CD14-positive monocyte (primary cell): ENCODE measurements around the gene BAIAP3. TPM values are rescaled to one million over a fixed set of nuclear protein-coding genes. Genes with fewer than 3 reads are reported as not detected.

Experiments
- DNase-seq, 3 donors: peaks; one replicate each; pipeline ENCODE4 v3.0.0-alpha.2; 2011 to 2022
- H2AFZ ChIP-seq: 2 replicates; pipeline ENCODE4 v1.6.0; 2012; ENCODE audit warnings: mild to moderate bottlenecking, low read depth, low read length, inconsistent platforms; ENCODE audit not compliant: insufficient read depth, poor library complexity, severe bottlenecking
- H3K27ac ChIP-seq, 2 donors: 1 replicate in 1 of 2; 2 replicates in 1 of 2; pipeline ENCODE4 v1.5.1; 2012 to 2013; ENCODE audit warnings: low read length in 2 of 2, control low read depth in 1 of 2, inconsistent platforms in 1 of 2, low read depth in 1 of 2, mild to moderate bottlenecking in 1 of 2
- H3K27me3 ChIP-seq, 2 donors: one replicate each; pipeline versions ENCODE4 v1.6.0 to v1.6.1; 2011 to 2013; ENCODE audit warnings: low read length in 2 of 2; ENCODE audit not compliant: control insufficient read depth in 2 of 2, insufficient read depth in 2 of 2
- H3K36me3 ChIP-seq, 2 donors: replicated peaks in 1 of 2; 1 replicate in 1 of 2; 2 replicates in 1 of 2; pipeline versions ENCODE4 v1.5.1 to v1.6.1; 2012 to 2013; ENCODE audit warnings: low read length in 2 of 2, control low read depth in 1 of 2, inconsistent platforms in 1 of 2, mild to moderate bottlenecking in 1 of 2; ENCODE audit not compliant: insufficient read depth in 2 of 2, control insufficient read depth in 1 of 2
- H3K4me1 ChIP-seq, 2 donors: 1 replicate in 1 of 2; 2 replicates in 1 of 2; pipeline versions ENCODE4 v1.5.1 to v1.6.1; 2012 to 2013; ENCODE audit warnings: low read length in 2 of 2, control low read depth in 1 of 2, inconsistent platforms in 1 of 2, mild to moderate bottlenecking in 1 of 2, moderate library complexity in 1 of 2; ENCODE audit not compliant: insufficient read depth in 2 of 2, control insufficient read depth in 1 of 2
- H3K4me2 ChIP-seq: replicated peaks from 2 replicates; pipeline ENCODE3; 2012; ENCODE audit warnings: low read length, moderate library complexity, mild to moderate bottlenecking; ENCODE audit not compliant: poor library complexity, severe bottlenecking; ENCODE audit errors: extremely low read depth
- H3K4me3 ChIP-seq, 3 experiments: fragments of 200-600 bp in 1 of 3; sonication (generic) in 1 of 3; replicated peaks in 1 of 3; 1 replicate in 2 of 3; 2 replicates in 1 of 3; pipeline ENCODE4 v1.5.1; 2011 to 2013; ENCODE audit warnings: low read length in 3 of 3, mild to moderate bottlenecking in 3 of 3, control low read depth in 2 of 3, low read depth in 2 of 3, inconsistent platforms in 1 of 3, moderate library complexity in 1 of 3
- H3K79me2 ChIP-seq: 2 replicates; pipeline ENCODE4 v1.6.0; 2012; ENCODE audit warnings: mild to moderate bottlenecking, control low read depth, inconsistent platforms, low read length, moderate library complexity; ENCODE audit not compliant: insufficient read depth
- H3K9ac ChIP-seq: 2 replicates; pipeline ENCODE4 v1.6.0; 2017; ENCODE audit warnings: low read length, mild to moderate bottlenecking; ENCODE audit not compliant: insufficient read depth, poor library complexity, severe bottlenecking
- H3K9me3 ChIP-seq, 2 donors: replicated peaks in 1 of 2; 1 replicate in 1 of 2; 2 replicates in 1 of 2; pipeline versions ENCODE4 v1.5.1 to v1.6.1; 2012 to 2013; ENCODE audit warnings: low read length in 2 of 2, control low read depth in 1 of 2; ENCODE audit not compliant: control insufficient read depth in 1 of 2, insufficient read depth in 1 of 2
- H4K20me1 ChIP-seq: 2 replicates; pipeline ENCODE4 v1.6.0; 2012; ENCODE audit warnings: mild to moderate bottlenecking, low read length, control low read depth, moderate library complexity; ENCODE audit not compliant: insufficient read depth
- H3K27ac Mint-ChIP-seq, 7 donors: one replicate each; pipeline ENCODE4 v1.8.0; 2020; ENCODE audit warnings: mild to moderate bottlenecking in 7 of 7, mixed read lengths in 7 of 7, moderate library complexity in 6 of 7, inconsistent platforms in 2 of 7
- H3K27me3 Mint-ChIP-seq, 3 donors: one replicate each; pipeline ENCODE4 v1.8.0; 2021 to 2022; ENCODE audit warnings: low read depth in 3 of 3, mild to moderate bottlenecking in 3 of 3, mixed read lengths in 3 of 3, moderate library complexity in 3 of 3, inconsistent platforms in 1 of 3
- H3K36me3 Mint-ChIP-seq, 2 donors: one replicate each; pipeline ENCODE4 v1.8.0; 2020; ENCODE audit warnings: mixed read lengths in 2 of 2, inconsistent platforms in 1 of 2, mild to moderate bottlenecking in 1 of 2
- H3K4me1 Mint-ChIP-seq: one replicate; pipeline ENCODE4 v1.8.0; 2020; ENCODE audit warnings: mild to moderate bottlenecking, mixed read lengths
- H3K4me3 Mint-ChIP-seq, 2 donors: one replicate each; pipeline ENCODE4 v1.8.0; 2020; ENCODE audit warnings: mild to moderate bottlenecking in 2 of 2, mixed read lengths in 2 of 2, moderate library complexity in 1 of 2
- H3K9me3 Mint-ChIP-seq, 7 donors: one replicate each; pipeline ENCODE4 v1.8.0; 2020 to 2022; ENCODE audit warnings: mixed read lengths in 7 of 7, mild to moderate bottlenecking in 6 of 7, moderate library complexity in 6 of 7, inconsistent platforms in 2 of 7
- WGBS: methylation state at CpG from one replicate; pipeline ENCODE4 v1.1.5; 2013; ENCODE audit warnings: missing lambda C conversion rate; ENCODE audit not compliant: insufficient coverage; 5-methylcytosine and 5-hydroxymethylcytosine counted together
- intact Hi-C, 2 donors: fragments of 100-400 bp; cut with micrococcal nuclease; formaldehyde crosslinking; loops; one replicate each; pipeline versions ENCODE4 v1.15.0 to v1.15.1; 2023
- polyA plus RNA-seq, 3 donors: library from polyadenylated mRNA; depleted of rRNA in 1 of 3; unstranded in 2 of 3; stranded (reverse) in 1 of 3; fragments of 300-500 nt in 2 of 3; fragments of >200 nt in 1 of 3; fragmentation: Illumina TruSeq in 2 of 3; gene quantifications; 1 replicate in 2 of 3; 2 replicates in 1 of 3; pipeline ENCODE4 v1.2.3, GENCODE V29; 2012 to 2021
- TF ChIP-seq, protein P1 (sequence below): fragments of 200-600 bp; IDR thresholded peaks from one replicate; pipeline ENCODE4 v1.8.0; 2022; ENCODE audit warnings: antibody characterized with exemption, mild to moderate bottlenecking

Gene BAIAP3
- polyA plus RNA-seq, 3 donors, result 1.0 TPM; not detected in 2

DNA sequence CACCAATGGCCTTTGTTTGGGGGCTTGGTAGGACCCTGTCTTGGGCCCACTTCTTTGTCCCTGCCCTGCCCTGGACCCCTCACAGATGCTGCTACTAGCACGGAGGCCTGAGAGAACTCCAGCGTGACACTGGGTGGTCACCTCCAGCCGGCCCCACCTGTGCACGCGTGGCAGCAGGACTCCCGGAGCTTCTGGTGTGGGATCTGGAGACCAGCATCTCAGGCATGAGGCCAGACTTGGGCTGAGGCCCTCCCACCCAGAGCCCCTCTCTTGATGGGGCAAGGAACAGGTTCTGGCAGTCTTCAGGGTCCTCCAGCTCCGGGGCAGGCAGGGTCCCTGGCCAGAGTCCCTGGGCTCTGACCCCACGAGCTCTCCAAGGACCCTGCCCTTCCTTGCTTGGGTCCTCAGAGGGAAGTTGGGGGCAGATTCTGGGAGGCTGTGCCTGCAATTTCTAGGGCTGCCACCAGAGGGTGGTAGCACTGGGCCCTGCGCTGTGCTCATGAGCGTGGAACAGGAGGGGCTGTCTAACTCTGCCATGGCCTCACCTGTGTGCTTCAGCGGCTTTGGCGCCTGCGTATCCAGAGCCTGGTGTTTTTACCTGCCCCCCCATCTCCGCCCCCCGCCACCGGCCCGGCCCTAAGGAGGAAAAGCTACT, 3.1 kb upstream of the BAIAP3 start:
- peaks cover 0 to 6% of the 10 kb centered on the region in 2 donors for H3K36me3 ChIP-seq
- Mint-ChIP-seq H3K27ac (no peak overlapping the region), H3K27me3 (peaks cover 36 to 49% (median 42%) of the 10 kb centered on the region in 3 donors), H3K4me1 (peaks cover 17% of the 10 kb centered on the region), H3K36me3 (peaks cover 3 to 5% of the 10 kb centered on the region in 2 donors), H3K4me3 (peak overlapping the region in 1 of 2 donors; percentile 48), H3K9me3 (peaks cover 0 to 32% (median 11%) of the 10 kb centered on the region in 7 donors)
- H2AFZ ChIP-seq, result no peak overlapping the region
- DNase-seq, result no peak
- H3K9ac ChIP-seq, result no peak overlapping the region
- peaks cover 38 to 42% of the 10 kb centered on the region in 2 donors for H3K27me3 ChIP-seq
- H3K27ac ChIP-seq, result no peak overlapping the region
- intact Hi-C loops, result no loop called here
- WGBS, result 80% methylated on average over 13 of the region's 17 CpGs
- no peaks in the 10 kb centered on the region for H3K79me2 ChIP-seq
- H3K4me2 ChIP-seq, result no peak overlapping the region
- peaks cover 13 to 32% of the 10 kb centered on the region in 2 donors for H3K4me1 ChIP-seq
- peaks cover 5 to 11% of the 10 kb centered on the region in 2 donors for H3K9me3 ChIP-seq
- TF ChIP-seq, protein P1, sequence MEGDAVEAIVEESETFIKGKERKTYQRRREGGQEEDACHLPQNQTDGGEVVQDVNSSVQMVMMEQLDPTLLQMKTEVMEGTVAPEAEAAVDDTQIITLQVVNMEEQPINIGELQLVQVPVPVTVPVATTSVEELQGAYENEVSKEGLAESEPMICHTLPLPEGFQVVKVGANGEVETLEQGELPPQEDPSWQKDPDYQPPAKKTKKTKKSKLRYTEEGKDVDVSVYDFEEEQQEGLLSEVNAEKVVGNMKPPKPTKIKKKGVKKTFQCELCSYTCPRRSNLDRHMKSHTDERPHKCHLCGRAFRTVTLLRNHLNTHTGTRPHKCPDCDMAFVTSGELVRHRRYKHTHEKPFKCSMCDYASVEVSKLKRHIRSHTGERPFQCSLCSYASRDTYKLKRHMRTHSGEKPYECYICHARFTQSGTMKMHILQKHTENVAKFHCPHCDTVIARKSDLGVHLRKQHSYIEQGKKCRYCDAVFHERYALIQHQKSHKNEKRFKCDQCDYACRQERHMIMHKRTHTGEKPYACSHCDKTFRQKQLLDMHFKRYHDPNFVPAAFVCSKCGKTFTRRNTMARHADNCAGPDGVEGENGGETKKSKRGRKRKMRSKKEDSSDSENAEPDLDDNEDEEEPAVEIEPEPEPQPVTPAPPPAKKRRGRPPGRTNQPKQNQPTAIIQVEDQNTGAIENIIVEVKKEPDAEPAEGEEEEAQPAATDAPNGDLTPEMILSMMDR, result peak; percentile 53
- H3K4me3 ChIP-seq, result no peak overlapping the region
- peaks cover 17% of the 10 kb centered on the region for H4K20me1 ChIP-seq

DNA sequence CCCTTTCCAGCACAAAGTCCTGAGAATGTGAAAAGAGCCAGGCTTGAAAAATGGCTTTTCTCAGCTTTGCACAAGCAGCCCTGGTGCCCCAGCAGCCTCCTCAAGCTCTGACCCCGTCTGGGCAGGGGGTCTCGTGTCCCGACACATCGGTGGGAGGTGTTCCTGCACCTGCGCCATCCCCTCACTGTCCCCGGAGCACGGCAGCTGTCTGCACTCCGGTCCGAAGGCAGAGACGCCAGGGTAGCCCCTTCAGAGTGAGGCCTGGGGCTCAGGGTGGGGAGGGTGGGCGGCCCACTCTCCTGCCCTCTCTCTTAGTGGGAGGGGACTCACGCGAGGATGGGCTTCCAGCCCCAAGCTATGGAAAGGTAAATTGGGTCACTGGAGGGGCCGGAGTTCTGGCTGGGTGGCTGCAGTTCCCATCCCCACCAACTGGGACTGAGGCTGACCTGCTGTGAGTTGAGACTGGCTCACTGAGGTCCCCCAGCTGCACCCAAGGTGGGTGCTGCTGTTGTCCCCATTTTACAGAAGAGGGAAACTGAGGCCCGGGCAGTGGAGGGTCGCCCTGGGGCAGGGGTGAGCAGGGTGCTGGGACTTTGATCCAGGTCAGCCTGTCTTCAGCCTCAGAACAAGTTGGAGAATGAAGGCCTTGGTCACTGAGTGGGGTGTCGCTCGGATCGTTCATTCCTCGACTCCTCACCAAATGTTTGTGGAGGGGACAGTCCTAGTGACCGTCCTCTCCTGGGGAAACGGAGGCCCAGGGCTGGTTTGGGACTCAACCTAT, 2.3 kb upstream of the BAIAP3 start:
- WGBS, result 63% methylated on average over 13 of the region's 22 CpGs
- H3K9me3 Mint-ChIP-seq, result peaks cover 0 to 32% (median 11%) of the 10 kb centered on the region in 7 donors
- peaks cover 0 to 2% of the 10 kb centered on the region in 2 donors for H3K36me3 Mint-ChIP-seq
- Histone ChIP-seq H3K27ac (no peak overlapping the region), H3K4me3 (peak overlapping the region in 1 of 3 experiments; percentile 38), H4K20me1 (peaks cover 10% of the 10 kb centered on the region), H2AFZ (peak overlapping the region; percentile 50), H3K4me1 (peaks cover 13 to 32% of the 10 kb centered on the region in 2 donors), H3K27me3 (peaks cover 42 to 50% of the 10 kb centered on the region in 2 donors), H3K9me3 (peaks cover 5 to 11% of the 10 kb centered on the region in 2 donors), H3K36me3 (no peaks in the 10 kb centered on the region), H3K9ac (no peak overlapping the region), H3K4me2 (peak overlapping the region; percentile 47), H3K79me2 (no peaks in the 10 kb centered on the region)
- TF ChIP-seq, protein P1, result no peak
- peak overlapping the region in 1 of 7 donors; percentile 63 for H3K27ac Mint-ChIP-seq
- H3K4me3 Mint-ChIP-seq, result peak overlapping the region in 1 of 2 donors; percentile 82
- DNase-seq, result no peak
- peaks cover 17% of the 10 kb centered on the region for H3K4me1 Mint-ChIP-seq
- peaks cover 43 to 56% (median 49%) of the 10 kb centered on the region in 3 donors for H3K27me3 Mint-ChIP-seq
- intact Hi-C loops, result no loop called here
